Activated T-cell treated with anti-CD3 and anti-CD28 coated beads for 1 hour (primary cell): ENCODE data around the gene CCNQ.

Experiments used
- DNase-seq: peaks from one replicate; pipeline ENCODE4 v3.0.0-alpha.2; 2020; ENCODE audit warnings: low read depth

CCNQ gene

DNA sequence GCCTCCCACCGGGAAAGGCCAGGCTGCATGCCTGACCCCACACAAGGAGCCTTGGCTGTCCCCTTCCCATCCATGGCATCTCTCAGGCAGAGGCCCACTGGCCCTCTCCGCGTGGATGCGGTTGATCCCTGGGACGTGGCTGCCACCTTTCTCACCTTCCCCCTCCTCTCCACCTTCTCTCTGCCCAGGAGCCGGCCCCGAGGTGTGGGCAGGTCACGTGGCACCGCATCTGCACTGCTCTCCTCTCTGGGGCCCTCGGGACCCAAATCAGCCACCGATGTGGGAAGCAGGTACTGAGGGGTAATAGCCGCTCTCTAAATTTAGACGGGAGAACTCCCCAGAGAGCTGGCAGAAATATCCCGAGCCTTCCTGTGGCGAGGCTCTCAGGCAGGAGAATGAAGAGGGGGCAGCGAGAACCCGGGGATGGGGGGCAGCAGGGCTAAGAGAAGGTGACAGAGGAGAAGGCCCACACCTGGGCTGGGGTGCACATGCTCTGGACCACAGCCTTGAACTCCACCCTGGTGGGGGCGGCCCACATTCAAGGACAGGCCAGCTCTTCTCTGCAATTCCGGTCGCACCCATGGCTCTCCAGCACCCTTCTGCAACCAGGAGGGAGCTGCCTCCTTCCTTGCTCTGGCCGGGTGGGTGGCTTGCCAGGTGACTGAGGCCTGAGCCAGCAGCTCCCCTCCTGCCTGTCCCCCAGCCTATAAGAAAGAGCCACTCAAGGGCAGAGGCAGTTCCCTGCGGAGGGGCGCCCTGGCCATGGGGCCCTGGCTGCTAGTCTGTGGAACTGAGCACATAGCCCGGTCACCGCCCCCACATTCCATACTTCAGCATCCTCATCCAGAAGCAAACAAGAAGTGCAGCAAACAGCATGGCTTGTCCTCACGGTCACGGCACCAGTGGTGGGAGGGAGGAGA is 38.4 kb upstream of the CCNQ start:
- DNase-seq = no peak

DNA sequence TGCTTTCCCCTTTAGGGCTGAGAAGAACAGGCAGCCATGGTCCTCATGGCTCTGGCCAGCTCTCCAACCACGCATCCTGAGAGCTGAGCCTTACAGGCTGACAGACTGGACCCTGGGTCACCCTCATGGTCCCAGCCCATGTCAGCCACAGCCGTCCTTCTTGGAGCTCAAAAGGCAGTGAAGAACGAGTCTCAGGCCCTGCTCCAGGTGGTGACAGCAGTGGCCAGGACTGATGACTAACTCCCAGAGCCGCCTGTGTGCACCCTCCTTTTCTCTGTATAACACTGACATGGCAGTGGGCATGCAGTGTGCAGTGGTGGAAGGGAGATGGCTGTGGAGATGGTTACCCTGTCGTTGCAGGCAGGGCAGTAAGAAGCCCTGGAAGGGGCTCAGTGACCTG is 37.8 kb upstream of the CCNQ start:
- DNase-seq = no peak

DNA sequence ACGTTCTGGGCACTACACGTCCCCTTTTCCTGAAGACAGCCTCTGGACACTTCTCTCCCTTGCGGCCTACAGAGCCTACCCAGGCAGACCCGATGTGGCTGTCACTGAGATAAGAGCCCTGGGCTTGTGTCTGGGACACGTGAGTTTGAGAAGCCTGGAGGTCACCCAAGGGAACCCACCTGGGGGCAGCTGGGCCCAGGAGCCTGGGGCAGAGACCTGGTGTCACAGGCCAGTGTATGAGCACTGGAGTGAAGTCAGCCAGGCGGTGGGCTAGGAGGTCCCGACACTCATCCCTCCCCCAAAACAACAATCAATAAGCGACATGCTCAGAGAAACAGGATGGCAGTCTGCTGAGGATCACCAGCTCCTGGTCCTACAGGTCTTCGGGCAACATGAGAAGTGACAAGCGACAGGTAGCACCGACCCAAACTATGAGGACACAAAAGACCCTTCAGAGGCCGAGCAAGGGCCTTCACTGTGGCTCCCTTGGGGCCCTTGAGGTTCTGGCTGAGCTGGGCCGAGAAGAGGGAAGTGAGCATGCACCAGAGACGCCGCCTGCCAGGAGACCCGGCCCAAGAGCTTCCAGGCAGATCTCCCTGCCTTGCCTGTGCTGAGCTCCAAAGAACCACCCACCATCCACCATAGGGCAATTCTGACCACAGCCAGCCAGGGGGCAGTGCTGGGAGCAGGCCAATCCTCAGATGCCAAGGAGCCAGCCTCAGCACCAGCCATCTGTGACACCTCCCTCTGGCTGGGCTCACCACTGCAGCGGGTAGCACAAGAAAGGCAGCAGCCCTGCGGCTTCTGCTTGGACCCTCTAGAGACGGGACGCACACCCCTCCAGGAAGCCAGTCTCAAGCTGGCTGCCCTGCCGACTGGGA is 37.1 kb upstream of the CCNQ start:
- no peak for DNase-seq

DNA sequence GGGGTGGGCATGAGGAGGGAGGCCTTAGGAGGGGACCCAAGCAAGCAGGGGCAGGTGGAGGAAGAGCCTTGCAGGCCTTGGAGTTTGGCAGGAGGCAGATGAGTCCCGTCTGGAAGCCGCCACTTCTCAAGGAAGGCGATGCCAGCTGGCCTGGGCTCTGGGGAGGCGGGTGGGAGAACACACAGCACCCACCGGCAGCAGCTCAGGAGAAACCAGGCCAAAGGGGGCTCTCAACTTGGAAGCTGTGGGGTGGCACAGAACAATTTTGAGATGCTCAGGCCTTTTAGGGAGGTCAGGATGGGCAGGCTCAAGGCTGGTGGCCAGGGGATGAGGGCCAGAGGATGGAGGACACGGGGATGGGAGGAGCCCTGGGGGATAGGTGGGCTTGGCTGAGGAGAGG is 36.4 kb upstream of the CCNQ start:
- DNase-seq = no peak

DNA sequence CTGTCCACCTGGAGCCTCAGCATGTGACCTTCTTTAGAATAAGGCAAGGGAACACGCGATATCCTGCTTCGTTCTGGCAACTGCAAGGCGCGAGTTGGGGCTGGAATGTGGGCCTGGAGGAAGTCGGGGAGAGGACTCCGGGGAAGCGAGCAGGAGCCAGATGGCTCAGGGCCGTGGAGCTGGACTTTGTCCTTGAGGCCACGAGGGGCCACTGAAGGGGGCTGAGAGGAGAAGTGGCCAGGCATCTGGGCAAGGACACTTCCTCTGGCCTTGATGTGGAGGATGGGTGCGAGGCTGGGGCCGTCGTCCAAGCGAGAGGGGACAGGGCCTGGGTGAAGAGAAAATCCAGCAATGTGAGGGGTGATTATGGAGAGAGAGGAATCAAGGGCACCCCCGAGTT is 35.9 kb upstream of the CCNQ start:
- no peak for DNase-seq

DNA sequence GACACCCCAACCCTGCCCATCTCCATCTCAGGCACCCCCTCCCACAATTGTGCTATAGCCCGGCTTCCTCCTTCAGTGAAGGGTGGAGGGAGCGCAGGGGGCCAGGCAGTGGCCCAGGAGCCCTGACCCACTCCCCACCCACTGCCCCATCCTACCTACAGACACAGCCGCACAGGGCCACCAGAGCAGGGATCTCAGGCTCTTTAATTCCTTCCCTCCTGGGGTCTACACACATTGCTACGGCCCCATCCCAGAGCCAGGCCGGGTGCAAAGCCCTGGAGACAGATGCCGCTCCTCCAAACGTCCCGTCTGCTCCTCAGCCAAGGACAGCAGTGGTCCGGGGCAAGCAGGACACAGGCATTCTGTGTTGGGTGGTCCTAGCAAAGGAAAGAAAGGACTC is 35.3 kb upstream of the CCNQ start:
- DNase-seq = no peak

DNA sequence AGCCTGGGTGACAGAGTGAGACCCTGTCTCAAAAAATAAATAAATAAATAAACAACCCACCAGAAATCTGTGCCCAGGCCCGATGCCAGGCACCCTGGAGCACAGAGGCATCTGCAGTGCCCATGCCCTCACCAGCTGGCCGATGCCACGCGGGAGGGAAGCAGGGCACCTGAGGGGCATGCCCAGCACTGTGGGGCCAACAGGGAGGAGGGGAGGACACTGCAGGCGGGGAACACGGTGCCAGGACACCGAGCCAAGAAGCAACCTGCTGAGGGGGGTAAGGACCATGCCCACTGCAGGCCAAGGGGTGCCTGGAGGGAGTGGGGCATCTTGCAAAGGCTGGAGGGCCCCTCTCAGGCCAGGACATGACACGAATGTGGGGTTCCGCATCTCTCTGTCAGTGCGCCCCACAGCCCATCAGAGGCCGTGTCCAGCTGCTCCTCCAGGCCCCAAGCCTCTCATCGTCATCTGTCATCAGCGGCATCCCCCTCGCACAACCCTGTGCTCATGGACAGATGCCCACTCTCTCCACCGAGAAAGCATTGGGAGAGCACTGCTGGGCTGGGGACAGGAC is 34.8 kb upstream of the CCNQ start:
- no peak for DNase-seq

DNA sequence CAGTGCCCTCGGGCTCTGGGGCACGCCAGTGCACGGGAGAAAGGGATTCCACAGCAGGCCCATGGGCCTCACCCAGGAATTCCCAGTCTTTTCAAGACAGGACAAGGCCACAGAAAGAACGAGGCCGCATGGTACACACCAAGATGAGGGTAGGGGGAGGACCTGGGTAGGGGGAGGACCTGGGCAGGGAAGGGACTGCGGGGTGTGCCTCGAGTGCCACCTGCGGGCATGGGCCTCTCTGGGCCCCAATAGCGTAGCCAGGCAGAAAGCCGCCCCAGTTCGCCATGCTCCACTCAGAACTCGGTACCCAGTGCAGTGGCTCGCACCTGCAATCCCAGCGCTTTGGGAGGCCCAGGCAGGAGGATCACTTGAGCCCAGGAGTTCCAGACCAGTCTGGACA is 34.1 kb upstream of the CCNQ start:
- DNase-seq = no peak

DNA sequence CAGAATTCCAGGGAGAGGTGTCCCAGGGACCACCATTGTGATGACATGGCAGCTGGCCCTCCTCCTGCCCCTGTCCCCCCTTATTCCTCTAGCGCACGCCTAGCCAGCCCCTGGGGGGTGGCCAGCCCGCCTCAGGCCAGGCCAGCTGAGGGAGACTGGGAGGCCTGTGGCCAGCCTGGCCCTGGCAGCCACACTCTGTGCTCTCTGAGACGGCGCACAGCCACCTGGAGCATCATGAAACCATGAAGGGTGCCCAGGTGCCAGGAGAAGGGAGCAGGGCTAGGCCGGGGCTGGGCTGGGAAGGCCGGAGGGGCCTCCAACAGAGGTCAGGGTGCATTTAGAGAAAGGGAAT is 33.6 kb upstream of the CCNQ start:
- DNase-seq = no peak

DNA sequence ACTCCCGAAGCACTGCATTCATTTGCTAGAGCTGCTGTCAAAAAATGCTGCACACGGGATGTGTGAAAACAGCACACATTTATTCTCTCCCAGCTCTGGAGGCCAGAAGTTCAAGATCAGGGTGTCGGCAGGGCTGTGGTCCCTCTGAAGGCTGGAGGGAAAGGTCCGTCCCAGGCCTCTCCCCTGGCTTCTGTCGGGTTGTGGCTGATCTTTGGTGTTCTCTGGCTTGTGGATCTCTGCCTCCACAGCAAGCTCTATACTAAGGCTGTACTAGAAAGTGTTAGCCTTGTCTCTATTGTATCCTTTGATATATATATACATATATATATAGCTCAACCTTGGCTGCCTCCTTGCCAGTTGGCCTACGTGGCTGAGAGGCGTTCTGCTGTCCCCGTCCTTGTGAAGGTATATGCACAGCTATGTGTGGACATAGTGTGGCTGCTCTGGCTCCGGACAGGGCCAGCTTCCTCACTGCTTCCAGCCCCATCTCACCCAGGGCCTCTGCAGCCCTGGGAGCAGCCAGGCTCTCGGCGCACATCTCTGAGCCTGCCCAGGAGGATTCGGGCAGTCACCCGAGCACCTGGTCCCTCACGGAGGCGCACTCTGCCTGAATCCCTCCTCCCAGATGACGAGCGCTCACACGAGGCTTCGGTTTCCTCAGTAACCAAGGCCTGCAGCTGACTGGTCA is 33.1 kb upstream of the CCNQ start:
- DNase-seq = no peak

DNA sequence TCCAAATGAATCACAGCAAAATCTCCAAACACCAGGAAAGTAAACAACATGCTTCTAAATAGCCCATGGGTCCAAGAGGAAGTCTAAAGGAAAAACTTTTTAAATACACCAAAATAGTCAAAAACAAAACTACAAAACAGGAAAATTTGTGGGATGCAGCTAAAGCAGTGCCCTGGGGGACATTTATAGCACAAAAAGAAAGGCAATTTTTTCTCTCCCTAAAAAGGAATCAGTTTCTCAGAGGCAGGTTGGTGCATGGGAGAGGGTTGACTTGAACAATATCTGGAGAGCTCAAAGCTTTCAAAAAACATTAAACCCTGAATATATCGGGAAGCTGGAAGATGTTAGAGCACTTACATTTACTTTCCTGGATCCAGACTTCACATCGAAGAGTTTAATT is 32.4 kb upstream of the CCNQ start:
- DNase-seq = no peak

DNA sequence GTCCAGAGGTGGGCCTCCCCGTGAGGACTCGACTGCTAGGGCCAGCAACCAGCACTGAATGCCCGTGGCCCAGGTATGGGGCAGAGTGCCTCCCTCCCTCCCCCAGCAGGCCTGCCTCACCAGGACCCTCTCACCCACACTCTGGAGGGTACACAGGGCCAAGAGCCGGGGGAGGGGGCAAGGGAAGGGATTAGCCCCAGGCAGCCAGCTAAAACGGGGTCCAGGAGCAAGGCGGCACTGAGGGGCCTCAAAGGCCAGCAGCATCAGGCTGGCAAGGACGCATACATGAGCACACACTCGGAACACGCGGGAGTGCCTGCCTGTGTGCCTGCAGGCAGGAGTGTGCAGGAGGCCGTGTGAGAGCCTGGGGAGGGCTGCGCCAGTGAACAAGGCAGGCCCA is 29.7 kb upstream of the CCNQ start:
- DNase-seq = no peak

DNA sequence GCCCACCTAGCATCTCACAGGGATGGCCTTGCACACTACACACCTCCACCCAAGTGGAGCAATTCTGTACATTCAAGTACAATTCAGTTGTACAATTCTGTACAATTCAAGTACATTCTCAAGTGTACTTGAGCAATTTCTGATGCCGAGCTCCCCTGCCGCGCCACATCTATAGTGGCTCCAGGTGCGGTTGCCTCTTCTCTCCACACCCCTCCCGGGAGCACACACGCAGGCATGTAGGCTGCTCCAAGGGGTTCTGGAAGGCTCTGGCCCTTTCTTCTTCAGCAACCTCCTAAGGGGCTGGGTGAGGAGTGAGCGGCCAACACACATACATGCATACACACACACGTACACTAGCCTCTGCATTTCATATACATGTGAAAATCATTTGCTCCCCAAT is 29.2 kb upstream of the CCNQ start:
- no peak for DNase-seq

DNA sequence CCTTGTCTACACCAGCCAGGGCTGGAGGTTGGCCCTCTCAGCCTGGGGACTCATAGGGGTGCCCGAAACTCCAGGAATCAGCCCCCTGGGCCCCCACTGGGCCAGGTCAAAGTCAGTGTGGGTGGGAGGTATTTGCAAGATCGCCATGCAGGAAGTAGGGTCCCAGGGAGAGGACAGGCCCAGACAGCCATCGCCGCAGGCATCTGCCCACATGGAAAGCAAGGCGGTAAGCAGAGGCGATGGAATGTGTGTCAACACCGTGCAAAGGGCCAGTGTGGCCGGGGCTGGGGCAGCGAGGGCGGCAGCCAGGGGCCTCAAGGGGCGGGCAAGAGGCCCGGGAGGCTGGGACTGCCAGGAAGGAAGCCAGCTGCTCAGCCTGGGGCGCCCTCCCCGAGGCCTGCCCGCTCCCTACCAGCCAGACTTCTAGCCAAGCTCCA is 28.8 kb upstream of the CCNQ start:
- DNase-seq = no peak

DNA sequence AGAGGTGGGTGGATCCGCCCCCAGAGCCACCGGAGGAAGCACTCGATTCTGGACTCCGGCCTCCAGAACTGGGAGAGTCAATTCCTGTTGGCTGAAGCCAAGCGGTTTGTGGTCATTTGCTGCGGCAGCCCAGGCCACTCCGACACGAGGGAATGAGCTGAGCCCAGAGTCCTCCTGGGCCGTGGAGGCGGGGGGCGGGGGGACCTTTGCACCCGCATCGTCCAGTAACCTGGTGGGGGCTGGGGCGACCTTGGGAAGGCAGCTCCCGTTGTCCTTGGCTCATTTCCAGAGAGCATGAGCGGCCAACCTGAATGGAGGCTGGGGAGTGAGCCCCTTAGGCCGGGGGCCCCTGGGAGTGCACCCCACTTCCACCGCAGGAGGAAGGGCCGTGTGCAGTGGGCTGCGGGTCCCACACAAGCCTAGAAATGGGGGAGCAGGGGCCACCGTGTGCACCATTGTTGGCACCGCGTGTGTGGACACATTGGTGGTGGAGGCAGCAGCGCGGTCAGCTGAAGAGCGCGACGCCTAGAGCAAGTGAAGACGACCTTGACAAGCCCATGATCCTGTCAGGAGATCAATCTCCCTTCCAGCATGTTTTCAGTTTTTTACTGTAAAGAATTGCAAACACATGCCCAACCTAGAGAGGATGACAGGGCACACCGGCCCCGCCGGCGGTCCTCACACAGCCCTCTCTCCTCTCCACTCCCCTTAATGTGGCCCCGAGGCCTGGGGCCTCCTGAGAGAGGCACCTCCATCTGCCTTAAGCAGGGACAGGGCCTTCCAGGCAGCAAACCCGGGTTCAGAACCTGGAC is 28.1 kb upstream of the CCNQ start:
- no peak for DNase-seq

DNA sequence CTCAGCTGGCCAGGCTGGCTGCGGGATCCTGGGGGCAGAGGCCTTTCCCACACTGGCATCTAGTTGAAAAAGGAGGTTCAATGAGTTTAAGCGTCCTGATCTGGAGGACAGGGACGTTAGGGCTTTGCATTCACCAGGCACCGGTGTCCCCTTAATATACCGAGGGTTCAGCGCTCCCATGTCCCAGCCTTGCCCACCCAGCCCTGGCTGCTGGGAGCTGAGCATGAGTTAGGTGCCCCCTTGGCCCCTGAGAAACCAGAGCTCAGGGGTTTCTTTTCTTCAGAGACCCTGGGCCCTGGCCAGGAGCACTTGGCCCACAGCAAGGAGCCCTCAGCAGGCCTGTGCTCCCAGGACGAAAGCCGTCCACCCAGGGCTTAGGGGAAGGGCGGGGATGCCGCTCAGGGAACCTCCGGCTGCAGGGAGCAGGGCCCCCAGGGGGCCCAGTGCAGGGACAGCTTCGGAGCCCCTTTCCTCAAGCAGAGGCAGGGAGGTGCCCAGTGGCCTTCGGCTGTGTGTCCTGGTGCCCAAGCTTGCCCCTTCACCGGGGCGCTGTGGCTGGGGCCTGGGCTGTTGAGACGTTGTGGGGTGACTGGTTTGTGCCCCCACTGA is 27.2 kb upstream of the CCNQ start:
- DNase-seq = no peak

DNA sequence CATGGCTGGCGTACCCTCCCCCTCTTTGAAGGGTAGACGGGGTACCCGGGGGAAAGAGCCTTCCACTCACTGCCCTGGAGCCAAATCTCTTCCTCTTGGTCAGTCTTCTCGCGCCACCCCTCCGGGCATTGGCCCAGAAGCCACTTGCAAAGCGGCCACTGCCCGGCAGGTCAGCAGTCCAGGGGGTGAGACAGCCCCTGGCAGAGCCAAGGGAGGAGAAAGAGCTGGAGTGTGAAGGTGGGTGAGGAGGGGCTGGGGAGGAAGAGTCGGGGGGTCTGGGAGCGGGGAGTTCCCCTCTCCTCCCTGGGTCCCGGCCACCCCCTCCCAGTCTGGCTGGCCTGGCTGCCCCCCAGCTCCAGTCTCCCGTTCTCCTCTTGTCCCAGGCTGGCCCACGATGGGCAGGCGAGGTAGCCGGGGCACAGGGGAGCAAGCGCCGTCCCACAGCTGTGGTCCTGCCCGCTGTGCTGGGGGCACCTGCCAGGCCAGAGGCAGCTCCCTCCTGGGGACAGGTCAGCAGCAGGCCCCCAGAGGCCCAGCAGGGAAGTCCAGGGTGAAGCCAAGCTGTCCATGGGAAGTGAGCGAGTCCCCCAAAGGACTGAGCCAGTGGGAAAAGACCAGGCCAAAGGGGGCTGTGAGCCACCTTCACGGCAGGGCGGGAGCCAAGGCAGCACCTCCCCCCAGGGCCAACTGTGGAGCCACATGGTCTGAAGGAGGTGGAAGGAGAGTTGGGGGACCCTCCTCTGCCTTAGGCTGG is 26.5 kb upstream of the CCNQ start:
- DNase-seq = no peak

DNA sequence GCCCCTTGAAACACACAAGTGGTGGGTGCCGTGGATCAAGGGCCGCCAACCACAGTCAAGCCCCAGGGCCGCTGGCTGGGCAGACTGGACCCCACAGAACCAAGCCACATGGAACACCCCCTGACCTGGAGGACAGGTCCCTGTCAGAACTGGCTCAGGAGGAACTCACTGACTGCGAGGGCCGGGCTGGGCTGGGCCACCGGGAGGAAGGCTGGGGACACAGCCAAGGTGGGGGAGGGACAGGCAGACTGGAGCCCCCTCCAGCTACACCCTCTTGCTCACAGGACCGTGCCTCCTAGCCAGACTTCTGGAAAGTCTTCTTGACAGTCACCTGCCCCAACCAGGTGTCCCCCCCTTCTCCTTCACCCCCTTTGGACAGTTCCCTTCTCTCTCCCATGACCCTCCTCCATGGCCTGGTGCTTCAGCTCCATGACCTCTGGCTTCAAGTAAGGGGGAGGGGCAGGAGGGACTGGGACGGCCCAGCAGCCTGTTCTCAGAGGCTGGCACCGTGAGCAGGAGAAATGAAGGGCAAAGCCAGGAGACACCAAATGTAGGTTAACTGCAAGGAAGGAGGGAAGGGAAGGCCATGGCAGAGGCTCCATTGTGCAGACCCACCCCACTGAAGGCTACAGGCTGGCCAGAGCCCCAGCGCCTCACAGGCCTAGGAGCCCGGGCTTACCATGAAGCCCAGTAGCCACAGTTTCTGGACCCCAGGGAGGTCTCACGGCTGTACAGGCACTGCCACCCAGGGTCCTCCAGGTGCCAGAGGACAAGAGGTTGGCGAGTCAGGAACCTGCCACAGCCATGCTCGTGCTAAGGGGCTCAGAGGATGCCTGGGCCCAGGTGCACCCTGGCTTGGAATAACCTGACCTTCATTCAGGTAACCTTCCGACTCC is 25.5 kb upstream of the CCNQ start:
- DNase-seq = no peak

DNA sequence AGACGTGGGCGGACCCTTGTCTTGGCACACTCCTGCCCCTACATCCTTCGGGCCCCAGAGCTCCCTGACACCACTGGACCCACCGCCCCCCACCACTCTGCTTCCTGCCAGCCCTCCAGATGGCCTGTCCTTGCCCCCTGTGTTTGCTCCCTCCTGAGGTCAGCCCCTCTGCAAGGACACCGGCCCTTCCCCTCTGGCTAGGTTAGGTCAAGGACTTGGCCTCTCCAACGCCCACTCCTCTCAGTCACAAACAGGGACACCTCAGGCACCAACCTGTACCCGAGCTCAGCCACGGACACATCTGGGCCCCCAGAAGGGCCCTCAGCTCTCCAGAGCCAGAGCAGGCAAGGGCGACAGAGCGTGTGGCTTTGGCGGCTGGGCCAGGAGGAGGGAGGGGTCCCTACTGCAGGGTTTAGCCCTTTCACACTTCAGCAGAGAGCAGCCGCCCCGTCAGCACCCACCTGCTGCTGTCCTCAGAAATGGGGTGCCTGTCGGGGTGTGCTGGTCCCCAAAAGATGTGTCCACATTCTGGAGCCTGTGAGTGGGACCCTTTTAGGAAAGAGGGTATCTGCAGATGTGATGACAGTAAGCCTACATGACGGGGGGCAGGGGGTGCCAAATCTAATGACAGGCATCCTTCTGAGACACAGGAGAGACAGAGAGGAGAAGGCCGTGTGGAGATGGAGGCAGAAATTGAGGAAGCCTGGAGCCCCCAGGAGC is 24.5 kb upstream of the CCNQ start:
- DNase-seq = no peak
